ENCODE results near the gene VPS8. TPM values are rescaled to one million over a fixed set of nuclear protein-coding genes. Genes with fewer than 3 reads are reported as not detected.

VPS8 gene
- polyA plus RNA-seq, 1 donor: 101 TPM

DNA sequence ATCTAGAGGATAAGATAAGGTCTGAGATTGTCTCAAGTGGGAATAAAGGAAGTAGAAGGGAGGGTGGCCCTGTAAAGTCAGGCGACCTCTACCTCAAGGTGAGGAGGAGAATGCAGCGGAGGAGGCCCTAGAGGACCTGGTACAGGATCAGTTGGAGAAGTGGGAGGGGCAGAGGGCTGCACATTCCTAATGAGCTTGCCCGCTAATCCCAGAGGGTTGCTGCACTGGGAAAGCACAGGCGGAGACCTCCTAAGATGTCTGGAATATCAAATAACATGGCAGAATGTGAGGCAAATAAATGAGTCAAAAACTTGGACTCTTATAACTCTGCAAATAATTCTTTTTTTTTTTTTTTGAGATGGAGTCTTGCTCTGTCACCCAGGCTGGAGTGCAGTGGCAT, 30.2 kb upstream of the VPS8 start:
- no peak for DNase-seq (ENCODE audit: low read depth)

DNA sequence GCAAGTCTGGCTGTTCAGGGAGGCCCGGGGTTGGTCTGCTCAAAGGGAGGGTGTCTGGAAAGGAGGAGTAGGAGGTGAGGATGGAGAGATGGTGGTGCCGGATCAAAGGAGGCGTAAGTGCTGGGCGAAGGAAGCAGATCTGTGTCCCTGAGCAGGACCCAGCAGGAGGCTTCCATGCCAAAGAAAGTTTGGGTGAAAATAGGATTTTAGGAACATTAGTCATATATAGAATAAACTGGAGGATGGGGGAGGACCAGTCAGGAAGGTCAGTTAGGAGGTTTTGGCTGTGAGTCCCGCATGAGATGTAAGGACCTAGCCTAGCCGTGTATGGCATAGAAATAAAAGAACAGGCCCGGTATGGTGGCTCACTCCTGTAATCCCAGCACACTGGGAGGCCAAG, 28.6 kb upstream of the VPS8 start:
- DNase-seq (ENCODE audit: low read depth): no peak

DNA sequence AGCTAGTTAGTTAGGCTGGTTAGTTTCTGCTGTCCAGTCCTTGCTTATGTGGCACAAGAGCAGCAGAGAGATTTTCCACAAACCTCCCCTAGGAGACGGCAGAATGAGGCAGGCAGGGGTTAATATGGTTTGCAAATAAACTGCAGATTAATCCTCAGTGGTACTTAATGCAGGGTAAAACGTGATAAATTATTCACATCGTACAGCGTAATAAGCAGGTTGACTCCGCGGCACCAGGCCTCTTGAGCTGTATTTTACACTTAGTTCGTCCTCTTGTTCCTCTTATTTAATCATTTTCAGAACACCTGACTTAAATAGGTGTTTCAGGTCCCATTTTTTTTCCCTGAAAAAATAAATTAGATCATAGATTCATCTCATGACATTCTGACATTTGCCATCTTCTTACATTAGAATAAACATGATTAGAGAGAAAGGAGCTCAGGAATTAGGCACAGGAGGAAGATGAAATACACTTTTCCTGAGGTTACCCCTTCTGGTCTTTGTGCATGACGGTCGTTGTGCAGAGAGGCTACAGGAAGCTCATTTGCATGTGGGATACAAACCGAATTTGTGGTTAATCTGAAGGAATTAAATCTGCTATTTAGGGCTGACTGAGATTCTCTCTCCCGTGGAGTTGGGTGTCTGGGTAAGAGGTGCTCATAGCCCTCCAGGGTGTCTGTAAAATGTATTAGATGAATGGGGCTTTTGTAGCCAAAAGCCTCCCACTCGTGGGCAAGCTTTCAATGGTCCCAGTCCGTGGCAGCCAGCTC, 27.1 kb upstream of the VPS8 start:
- no peak for DNase-seq (ENCODE audit: low read depth)

DNA sequence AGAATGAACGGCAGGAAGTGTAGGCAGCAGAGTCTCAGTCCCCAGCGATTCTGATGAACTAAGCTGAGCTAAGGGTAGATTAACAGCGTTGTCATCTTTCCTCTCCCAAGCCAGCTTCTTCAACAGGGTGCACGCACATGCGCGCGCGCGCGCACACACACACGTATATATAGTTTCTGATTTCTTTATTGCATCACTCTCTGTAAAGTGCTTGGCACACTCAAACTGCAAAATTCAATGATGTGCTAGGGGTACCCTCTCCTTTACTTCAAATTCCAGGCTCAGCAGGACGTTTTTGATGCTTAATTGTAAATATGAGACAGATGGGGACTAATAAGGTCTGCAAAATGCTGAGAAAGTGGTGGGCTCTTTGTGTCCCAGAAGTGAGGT, 26.1 kb upstream of the VPS8 start:
- DNase-seq (ENCODE audit: low read depth): no peak

DNA sequence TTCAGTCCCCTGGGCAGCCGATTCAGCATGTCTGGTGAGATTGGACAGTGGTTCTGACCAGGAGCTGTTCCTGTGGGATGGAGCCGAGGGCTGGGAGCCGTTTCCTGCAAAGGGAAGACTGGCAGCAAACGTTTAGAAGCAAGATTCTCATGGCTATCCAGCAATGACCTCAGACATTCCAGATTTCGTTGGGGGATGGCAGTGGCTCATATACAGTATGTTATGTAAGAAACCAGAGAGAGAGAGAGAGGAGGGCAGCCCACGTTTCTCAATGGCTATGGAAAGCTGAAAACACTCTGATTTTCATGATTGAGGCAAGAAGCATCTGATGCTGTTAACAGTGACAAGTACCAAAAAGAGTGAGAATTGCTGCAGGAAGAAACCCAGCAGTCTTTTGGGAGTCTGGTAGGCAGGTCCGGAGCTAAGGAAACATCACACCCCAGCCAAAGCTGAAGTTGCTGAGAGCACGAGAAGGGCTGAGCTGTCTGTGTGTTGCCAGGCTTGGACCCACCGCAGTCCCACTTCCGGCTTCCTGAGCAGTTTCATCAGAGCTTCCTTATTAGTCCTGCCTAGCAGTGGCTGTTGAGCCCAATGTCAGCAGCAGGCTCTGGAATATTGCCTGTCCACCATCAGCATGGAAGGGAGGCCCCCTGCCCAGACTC, 25.6 kb upstream of the VPS8 start:
- no peak for DNase-seq (ENCODE audit: low read depth)

DNA sequence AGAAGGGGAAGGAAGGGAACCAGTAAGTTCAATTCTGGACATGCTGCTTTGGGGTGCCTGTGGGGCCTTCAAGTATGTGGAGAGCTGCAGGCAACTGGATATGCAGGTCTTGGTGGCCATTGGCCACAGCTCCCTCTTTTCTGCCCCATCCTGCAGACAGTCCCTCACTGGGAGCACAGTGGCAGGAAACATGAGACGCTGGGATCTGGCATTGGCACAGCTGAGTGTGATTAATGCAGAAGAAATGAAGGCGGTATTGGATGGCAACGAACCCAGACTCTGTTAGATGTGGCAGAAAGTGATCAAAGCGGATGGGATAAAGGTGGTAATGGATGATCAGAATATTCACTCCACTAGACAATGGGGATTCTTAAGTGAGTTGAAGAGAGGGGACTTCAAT, 23.2 kb upstream of the VPS8 start:
- no peak for DNase-seq (ENCODE audit: low read depth)

DNA sequence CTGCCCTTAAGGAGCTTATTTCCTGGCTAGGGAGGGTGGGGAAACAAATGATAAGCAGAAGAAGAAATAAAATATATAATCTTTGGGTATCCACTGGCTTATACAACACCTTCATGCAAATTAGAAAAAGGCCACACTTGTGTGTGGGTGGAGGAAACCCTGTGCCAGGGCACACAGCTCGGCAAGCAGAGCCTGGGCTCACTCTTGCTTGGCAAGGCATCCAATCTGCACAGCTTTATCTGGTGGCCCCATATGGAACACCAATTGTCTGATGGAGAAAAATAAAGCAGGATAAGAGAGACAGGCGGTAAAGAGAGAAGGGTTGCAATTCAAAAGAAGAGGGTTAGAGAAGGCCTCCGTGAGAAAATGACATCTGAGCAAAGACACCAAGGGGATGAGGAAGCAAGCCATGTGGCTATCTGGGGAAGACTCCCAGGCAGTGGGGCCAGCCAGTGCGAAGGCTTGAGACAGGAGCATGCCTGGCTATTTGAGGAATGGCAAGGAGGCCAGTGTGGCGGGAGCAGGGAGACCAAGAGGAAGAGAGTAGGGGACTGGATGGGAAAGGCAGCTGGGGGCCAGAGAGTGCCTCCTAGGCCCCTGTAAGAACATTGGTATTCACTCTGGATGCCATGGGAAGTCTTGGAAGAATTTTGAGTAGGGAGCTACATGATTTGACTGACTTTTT, 22.5 kb upstream of the VPS8 start:
- DNase-seq (ENCODE audit: low read depth): no peak

DNA sequence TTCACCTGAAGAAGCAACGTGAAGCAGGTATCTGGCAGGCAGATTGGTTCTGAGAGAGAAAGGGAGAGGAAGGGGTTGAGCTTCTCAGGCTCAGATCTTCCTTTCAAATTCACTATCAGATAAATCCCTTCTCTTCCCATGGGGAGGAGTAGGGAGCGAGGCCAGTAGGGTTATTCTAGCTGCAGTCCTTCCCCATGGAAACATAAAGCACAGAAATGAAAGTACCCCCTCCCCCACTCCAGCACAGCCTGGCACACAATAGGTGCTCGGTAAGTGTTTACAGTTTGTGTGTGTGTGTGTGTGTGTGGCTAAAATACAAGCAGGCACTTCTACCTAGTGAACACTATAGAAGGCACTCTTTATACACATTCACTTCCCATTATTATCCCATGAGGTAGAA, 20.8 kb upstream of the VPS8 start:
- no peak for DNase-seq (ENCODE audit: low read depth)

DNA sequence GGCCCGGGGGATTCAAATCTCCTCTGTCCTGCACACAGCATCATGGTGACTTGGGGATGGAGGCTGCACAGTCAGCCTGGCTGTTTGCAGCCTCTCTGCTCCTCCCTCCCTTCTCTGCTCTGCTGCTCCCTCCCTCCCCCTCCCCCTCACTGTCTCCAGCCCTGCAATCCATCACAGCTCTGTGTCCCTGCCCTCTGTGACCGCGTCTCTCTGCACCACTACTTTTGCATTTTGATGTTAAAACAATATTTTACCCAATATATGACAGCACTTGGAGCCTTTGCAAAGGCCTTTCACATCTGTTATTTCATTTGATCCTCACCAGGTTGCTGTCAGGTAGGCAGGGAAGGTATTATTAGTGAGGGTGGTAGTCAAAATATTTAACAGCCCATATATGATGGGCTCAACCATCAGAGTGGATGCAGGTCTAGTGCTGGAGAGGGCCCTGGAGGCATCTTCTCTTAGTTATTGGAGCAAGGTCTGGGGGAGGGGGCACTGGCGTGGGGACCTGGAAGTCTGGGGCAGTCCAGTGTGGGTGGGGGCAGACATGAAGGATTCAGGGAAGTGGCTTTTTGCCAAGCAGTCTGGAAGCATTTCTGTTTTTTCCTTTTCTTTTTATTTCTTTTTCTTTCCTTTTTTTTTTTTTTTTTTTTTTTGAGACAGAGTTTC, 16.3 kb upstream of the VPS8 start:
- no peak for DNase-seq (ENCODE audit: low read depth)

DNA sequence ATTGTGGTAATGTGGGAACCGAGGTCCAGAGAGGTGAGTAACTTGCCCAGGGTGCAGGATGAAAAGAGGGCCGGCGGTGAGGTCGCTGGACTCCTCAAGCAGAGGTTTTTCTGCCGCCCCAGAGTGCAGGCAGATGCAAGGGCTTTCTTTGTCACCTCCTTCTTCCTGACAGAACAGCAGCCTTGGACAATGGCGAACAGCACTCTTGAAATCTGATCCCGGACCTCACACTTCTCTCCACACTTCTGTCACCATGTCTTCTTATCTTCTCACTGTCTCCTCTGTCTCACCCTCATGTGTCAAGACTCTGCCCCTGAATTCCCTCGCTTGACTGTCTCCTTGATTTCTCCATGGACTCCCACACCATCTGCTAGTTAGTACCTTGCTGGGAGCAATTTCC, 15.4 kb upstream of the VPS8 start:
- DNase-seq (ENCODE audit: low read depth): no peak

DNA sequence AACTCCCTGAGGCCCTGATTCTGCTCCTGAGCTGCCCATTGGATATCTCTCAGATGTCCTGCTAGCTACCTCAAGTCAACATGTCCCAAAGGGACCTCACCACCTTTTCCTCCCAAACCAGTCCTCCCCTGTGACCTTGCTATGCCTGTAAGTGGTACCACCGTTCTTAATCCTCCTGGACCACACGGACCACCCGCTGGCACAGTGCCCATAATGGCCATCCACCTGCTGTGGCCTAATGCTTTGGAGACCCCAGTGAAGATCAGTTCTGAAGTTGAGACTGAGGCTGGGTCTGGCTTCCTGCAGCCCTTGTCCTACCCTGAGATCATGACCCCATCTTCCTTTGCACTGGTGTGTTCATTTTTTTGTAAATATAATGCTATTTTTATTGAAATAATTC, 15.0 kb upstream of the VPS8 start:
- DNase-seq (ENCODE audit: low read depth): no peak

DNA sequence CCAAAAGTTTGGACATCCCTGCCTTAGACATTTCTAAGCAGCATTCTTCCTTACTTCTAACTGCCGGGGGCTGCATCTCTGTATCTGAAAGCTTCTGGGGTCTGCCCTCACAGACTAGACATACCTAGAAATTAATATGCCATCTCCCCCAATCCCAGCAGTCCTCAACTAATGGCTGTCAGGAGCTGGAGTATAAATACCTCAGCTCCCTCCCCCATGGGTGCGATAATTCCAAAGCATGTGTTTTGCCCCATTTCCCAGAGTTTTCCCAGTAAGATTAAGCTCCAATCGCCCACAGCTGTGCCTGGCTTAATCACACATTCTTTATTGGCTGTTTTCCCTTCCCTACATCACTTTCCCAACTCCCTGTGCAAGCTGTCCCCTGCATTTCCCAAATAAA, 13.8 kb upstream of the VPS8 start:
- no peak for DNase-seq (ENCODE audit: low read depth)

DNA sequence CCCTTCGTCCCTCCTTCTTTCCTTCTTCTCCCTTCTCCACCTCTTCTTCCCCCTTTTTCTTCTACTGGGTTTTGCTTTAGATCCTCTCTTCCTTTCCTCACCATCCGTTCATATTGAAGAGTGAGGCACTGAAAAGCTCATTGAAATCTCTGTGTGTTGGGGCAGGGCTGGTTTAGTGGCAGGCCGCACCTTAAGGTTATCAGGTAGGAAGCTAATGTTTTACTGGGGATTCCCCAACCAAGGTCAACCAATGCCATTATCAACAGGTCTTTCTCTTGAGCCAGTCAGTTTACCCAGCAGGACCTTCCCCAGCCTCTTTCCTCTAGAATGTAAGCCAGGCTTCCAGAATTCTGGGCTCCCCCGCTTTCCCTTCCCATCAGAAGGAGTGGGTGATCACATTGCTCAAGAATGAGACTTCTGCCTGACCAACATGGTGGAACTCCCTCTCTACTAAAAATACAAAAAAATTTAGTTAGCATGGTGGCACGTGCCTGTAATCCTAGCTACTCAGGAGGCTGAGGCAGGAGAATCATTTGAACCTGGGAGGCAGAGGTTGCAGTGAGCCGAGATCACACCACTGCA, 11.5 kb upstream of the VPS8 start:
- no peak for DNase-seq (ENCODE audit: low read depth)

DNA sequence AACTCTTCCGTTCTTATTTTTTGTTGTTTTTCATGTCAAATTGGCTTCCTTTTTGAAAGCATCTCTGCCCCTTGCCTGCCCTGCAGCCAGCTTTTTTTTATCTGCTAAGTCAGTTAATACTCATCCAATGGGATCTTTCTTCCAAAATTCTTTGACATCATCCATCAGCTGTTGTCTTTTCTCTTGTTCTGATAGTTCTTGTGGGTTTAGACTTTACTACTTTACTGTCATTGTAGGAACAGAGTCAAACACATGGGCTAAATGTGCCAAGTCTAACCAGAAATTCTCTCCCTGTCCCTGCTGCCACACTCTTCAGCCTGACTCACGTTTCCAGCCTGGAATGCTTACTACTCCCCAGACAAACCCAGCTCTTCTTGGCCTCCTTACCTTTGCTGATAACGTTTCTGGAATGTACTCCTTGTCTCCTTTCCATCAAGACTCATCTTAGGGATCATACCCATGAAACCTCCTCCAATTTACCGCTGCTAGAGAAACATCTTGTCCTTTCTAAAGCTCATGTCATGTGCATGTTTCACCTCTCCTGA, 10.7 kb upstream of the VPS8 start:
- DNase-seq (ENCODE audit: low read depth): no peak

DNA sequence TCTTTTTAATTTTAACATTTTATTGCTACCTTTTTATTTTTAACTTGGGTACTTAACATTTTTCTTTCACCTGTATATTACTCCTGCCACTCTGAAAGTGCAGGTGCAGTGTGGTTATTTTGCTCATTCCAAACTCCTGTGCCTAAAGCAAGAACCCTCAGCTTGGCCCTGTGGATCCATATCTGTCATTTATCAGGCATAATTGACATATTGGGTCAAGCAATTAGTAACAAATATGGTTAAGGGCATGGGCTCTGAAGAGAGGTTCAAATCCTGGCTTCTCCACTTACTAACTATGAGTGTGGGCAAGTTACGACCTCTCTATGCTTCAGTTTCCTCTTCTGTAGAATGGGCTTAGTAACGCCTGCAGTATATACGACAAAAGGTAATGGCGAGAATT, 9.8 kb upstream of the VPS8 start:
- no peak for DNase-seq (ENCODE audit: low read depth)

DNA sequence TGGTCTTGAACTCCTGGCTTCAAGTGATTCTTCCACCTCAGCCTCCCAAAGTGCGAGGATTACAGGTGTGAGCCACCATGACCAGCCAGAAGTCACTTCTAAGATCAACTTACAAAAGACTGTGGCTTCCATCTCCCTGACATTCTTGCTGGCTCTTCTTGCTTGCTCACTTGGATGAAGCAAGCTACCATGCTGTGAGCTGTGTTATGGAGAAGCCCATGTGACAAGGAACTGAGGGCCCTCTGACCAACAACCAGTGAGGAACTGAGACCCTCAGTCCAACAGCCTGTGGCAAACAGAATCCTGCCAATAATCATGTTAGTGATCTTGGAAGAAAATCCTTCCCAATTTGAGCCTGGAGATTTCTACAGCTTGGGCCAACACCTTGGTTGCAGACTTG, 7.2 kb upstream of the VPS8 start:
- no peak for DNase-seq (ENCODE audit: low read depth)

DNA sequence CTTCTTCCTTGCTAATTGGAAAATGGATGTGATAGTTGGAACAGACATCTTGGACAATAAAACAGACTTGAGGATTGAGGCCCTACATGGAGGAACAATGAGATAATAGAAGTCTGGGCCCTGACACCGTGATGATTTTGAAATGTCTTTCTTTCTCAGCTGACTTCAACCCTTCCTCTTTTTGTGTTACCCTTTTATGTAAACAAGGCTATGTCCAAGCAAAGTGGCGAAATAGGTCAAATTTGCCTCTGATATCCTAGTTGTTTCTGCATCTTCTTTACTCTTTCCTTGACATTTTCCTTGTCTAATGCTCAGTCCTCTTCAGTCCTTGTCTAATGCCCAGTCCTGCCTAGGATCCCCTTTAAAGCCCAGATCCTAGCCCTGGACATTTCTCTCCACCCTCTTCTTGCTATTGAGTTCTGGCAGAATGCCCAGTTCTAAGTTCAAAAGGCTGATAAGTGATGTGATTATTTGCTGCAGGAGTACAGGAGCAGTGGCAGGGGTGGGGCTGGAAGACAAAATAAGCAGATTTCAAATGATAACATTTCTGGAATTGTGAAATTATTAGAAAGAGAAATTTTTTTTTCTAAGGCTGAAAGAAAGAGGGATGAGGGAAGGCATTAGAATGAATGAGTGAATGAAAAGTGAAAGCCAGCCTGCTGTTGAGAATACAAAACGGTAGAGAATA, 6.5 kb upstream of the VPS8 start:
- DNase-seq (ENCODE audit: low read depth): no peak

DNA sequence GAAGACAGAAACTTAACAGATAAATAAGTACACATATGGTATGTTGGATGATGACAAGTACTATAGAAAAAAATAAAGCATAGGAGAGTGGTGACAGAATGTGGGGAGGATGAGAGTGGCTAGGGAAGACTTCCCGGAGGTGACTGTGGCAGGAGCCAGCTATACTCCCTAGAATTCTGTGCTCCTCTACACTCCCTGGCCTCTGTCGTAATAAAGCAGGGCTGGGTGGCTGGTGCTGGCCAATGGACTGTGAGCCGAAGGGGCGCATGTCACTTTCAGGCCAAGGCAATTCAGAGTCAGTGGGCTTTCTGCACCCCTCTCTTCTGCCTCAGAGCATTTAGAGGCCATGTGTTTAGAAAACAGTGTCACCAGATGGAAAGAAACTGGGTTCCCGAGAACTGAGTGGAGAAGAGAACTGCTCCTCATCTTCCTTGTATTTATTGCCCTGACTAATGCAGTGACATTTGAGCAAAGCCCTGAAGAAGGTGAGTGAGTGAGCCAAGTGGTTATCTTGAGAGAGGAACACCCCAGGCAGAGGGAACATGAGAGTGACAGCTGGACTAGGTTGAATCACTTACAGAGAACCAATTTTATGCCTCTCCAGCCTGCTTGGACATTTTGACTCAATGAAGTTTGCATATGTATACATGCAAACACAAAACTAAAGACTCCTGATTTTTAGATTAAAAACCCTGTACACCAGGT, 5.2 kb upstream of the VPS8 start:
- no peak for DNase-seq (ENCODE audit: low read depth)

DNA sequence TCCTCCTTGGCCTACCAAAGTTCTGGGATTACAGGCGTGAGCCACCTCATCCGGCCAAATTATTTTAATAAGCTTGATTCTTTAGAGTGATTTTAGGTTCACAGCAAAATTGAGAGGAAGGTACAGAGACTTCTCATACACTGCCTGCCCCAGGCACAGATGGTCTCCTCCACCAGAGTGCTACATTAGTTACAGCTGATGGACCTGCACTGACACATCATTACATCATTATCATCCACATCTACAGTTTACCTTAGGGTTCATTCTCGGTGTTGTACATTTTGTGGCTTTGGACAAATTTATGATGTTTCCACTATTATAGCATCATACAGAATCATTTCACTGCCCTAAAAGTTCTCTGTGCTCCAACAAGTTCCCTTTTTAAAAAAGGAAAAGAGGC, 4.4 kb upstream of the VPS8 start:
- DNase-seq (ENCODE audit: low read depth): no peak

DNA sequence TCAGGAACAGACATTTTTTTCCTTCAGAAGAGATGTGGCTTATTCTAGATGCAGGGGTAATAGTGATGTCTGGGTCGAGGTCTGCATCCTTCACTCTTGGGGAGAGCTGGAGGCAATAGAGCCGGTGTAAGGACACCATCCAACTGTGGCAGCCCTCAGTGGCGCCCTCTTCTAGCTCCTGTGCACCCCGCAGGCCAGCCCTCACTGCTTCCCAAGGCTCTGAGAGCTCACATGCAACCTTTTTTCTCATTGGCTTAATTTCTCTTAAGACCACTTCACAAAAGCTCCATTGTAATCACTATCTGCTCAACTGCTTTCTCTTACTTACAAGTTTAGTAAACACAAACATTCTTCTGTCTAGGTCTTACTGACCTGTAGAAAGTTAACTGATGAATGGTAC, 3.9 kb upstream of the VPS8 start:
- no peak for DNase-seq (ENCODE audit: low read depth)

DNA sequence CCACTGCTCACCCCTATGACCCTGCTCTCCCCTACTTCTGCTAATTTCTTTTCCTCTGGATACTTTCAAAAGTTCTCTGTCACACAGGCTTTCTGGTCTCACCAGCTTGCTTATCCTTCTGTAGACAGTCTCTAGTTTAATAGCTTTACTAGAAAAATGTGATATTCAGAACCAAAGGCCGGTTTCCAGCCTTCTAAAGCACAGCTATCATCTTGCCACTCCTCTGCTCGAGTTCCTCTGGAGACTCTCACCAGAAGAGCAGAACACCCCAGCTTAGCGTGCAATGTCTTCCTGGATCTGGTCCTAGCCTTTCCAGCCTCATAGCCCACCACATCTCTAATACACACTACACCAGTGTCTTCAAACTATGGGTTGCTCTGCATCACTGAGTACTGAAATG, 1.8 kb upstream of the VPS8 start:
- DNase-seq (ENCODE audit: low read depth): no peak
